ENCODE measurements around the gene GIPC3.

- TF ChIP-seq CTCF (IDR thresholded peaks at IDR 0.05) (no peak), POLR2A (IDR thresholded peaks at IDR 0.05) (no peak)
Measured at GRCh38 chr19:3590991-3591659, 5.8 kb downstream of the GIPC3 start.

Measured in right lobe of liver (tissue), 4 donors.